Measurements from ENCODE around the gene VARS1.

VARS1 gene

DNA sequence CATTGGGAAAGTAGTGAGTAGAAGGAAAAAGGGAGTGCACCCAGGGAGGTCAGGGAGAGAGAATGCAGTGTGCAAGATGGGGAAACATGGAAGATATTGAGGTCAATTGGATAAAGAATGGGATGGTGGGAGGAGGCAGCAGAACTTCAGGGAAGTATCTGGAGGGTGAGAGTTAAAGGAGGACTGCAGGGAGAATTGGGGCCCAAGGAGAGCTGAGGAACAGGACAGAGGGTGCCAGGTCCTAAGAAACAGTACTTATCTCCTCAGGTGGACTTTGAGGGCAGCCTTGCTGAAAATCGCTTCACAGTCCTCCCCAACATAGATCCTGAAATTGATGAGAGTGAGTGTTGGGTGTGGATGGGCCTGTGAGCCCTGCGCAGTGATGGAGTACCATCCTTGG, 37.3 kb downstream of the VARS1 start:
- peaks cover 47% of the 10 kb centered on the region for H3K36me3 Mint-ChIP-seq (ENCODE audit: low read depth)
- H3K27me3 Mint-ChIP-seq, result no peaks in the 10 kb centered on the region
- H3K4me1 Mint-ChIP-seq (ENCODE audit: low read depth), result no peaks in the 10 kb centered on the region
- H3K9me3 Mint-ChIP-seq, result no peaks in the 10 kb centered on the region
- no peak overlapping the region for H3K27ac Mint-ChIP-seq
- no peak overlapping the region for H3K4me3 Mint-ChIP-seq

DNA sequence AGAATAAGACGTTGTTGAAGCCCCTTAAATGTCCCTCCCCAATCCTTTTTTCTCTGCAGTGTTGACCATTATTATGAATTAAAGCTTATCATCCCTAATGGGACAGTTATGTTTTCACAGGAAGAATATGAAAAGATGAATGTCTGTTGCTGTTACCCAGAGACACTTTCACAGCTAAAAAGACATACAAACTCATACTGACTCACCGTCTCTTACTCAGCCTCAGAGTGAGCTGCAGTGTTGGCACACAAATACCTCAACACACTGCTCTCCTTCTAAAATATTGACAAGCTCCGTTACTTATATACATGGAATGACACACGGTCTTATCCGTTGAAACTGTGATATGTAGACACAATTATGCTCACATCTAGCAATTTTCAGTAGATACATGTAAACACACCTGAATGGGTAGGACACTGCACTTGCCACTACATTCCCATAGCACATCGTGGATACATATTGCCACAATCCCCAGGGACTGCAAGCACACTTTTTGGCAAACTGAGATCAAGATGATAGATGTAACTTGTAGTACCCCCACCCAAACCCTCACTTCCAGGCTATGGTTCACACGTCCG, 42.7 kb downstream of the VARS1 start:
- no peaks in the 10 kb centered on the region for H3K4me1 Mint-ChIP-seq (ENCODE audit: low read depth)
- no peaks in the 10 kb centered on the region for H3K27me3 Mint-ChIP-seq
- H3K9me3 Mint-ChIP-seq, result no peaks in the 10 kb centered on the region
- H3K36me3 Mint-ChIP-seq (ENCODE audit: low read depth), result peaks cover 26% of the 10 kb centered on the region
- H3K27ac Mint-ChIP-seq, result no peak overlapping the region
- H3K4me3 Mint-ChIP-seq, result no peak overlapping the region

DNA sequence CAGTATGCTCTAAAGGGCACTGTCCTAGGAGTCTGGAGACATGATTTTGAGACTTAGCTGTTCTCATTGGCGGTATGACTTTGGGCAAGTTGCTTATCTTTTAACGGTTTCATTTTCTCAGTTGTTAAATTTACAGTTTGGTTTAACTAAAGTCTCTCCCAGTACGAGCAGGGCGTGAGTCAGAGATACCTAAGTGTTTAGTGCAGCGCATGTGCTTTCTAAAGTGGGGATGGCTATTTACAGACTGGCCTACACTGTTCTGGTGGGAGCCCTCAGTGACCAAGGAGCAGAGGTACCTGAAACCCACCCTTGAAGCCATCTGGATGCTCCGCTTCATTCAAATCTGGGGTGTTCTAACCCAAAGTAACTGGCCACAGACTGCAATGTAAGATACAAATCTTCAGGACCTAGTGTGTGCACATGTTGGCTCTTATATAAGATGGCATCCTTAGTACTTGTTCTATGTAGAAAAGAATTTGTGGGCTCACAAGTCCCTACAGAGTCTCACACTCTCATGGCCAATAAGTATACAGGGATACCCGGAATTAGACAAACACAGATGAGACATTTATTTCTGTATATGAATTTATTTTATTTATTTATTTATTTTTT, 45.0 kb downstream of the VARS1 start:
- Mint-ChIP-seq H3K27me3 (no peaks in the 10 kb centered on the region), H3K27ac (no peak overlapping the region), H3K4me1 (ENCODE audit: low read depth) (no peaks in the 10 kb centered on the region), H3K36me3 (ENCODE audit: low read depth) (peaks cover 43% of the 10 kb centered on the region), H3K9me3 (no peaks in the 10 kb centered on the region), H3K4me3 (no peak overlapping the region)

DNA sequence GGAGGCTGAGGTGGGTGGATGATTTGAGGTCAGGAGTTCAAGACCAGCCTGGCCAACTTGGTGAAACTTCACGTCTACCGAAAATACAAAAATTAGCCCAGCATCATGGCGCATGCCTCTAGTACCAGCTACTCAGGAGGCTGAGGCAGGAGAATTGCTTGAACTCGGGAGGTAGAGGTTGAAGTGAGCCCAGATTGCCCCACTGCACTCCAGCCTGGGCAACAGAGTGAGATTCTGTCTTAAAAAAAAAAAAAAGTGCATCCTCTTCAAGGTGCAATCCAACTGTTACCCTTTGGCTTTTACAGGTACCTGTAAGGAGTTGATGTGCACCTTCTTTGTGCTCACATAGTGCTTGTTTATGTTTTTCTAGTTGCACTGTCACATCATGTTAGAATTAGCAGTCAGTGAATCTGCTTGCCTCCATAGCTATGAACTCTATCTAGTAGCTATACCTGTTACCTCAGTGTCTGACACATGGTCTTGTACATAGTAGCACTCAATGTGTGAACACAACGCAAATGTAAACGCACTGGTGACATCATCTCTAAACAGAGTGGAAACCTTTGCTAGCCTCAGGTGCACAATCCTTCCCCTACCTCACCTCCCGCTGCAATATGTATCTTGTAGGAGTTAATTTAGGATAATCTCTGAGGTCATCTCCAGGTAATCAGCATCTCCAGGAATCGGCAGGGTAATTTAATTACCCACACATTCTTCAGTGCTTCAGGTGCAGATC, 46.1 kb downstream of the VARS1 start:
- Mint-ChIP-seq H3K27me3 (no peaks in the 10 kb centered on the region), H3K27ac (no peak overlapping the region), H3K9me3 (no peaks in the 10 kb centered on the region), H3K4me3 (no peak overlapping the region), H3K36me3 (ENCODE audit: low read depth) (peaks cover 51% of the 10 kb centered on the region), H3K4me1 (ENCODE audit: low read depth) (no peaks in the 10 kb centered on the region)

Measured in stimulated activated naive CD8-positive, alpha-beta T cell treated with anti-CD3 and anti-CD28 coated beads, Interleukin-15, Interleukin-2, amounts not matched to agents 100 ng/mL and 50 ng/mL, for 24 hours (primary cell).